ENCODE results near the gene GGT5.
"Not testable (repeated sequence)": the region's sequence is repeated elsewhere in the genome, so short reads cannot be mapped to it uniquely, and the experiment has no call there.

The GGT5 gene

DNA sequence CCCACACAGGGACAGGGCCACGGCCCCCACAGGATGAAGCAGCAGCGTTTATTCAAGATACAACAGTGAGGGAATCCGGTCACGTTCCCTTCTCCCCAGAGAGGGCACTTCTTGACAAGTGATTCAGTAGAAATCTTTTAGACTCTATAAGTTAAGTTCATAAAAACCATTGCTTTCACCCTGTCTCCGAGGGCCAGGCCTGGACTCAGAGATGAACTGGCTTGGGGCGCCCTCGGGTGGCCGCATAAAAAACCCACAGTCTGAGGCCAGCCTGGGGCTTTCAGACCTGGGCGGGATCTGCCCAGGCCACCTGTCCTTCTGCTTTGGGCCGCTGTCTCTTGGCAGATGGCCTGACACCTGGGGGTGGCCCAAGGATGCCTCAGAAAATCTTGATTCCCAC, 14.6 kb upstream of the GGT5 start:
- not testable (repeated sequence) for DNase-seq

DNA sequence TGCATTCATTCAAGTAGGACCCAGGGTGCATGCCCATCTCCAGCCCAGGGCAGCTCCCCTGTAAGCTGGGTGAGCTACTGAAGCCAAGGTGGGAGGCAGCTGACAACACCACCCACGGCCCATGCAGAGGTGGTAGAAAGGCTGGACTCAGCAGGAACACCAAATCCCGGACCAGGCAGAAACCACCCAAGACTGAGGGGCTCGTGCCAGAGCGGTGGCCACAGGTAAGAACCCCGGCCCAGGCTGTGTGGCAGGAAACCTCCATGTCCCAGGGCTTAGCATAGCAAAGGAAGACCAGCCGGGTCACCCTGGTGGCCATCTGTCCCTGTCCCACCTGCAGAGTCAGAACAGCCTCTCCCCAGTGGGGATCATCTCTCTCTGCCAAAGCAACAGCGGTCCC, 11.9 kb upstream of the GGT5 start:
- not testable (repeated sequence) for DNase-seq

DNA sequence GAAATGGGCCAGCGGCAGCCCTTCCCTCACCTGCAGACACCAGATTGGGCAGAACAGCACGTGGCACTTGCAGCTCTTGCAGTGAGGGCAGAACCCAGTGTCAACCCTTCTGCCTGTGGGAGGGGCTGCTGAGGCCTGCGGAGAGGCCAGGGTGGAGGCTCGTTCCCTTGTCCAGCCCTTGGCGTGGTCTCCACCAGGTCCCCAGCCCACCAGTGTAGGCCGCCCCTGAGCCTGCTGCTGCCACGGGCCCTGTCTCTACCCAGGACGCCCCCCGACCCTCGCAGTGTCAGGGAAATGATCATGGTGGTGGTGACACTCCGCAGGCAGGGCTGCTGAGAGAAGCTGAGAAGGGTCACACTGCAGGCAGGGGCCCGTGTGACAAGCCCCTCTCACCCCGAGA, 11.3 kb upstream of the GGT5 start:
- DNase-seq: not testable (repeated sequence)

GRCh38 chr22:24253126-24253525, 8.2 kb upstream of the GGT5 start:
- DNase-seq: not testable (repeated sequence)

DNA sequence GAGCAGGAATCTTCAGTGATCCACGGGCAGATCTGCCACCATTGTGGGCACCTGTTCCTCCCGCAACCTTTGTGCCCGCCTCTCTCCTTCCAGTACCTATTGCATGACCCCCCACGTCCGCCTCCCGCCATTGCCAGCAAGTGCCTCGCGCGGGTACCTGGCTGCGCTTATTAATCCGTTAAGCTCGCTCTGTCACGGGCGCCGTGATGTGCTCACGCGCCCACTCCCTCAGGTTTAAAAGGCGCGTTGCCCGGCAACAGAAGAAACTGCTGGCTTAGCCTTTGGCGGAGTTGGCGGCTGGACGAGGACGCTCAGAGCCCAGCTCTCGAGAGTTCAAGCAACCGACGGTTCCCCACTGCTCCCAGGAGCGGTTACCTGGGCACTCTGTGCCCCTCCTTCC, 6.4 kb upstream of the GGT5 start:
- not testable (repeated sequence) for DNase-seq

DNA sequence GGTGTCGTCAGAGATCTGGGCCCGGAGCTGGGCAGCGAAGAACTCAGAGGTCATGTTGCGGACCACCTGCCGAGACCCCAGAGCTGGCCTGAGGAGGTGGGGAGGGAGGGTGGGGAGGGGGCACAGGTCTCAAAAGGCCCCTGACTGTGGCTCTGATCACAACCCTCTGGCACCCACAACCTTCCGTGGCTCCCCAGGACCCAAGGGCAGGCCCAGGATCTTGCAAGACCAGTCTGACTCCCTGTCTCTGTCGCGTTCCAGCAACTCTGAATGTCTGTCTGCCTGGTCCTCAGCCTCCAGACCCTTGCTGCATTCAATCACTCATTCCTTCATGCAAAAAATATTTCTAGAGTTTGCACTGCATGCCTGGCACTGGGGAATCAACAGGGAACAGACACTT, 4.5 kb upstream of the GGT5 start:
- DNase-seq: not testable (repeated sequence)

DNA sequence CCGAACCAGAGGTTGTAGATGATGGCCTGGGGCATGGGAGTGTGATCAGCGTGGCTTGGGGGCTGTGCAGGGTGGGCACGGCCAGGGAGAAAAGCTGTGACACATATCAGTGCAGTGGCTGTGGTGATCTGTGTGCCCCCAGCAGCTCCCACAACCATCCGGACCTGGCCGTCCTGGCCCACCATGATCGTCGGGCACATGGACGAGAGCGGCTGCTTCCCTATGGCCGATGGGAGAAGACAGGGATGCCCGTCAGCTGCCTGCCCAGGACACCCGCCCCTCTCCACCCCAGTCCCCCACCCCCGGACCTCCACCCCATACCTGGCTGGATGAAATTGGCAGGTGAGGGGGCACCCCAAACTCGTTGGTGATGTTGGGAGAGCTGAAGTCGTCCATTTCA, 3.7 kb upstream of the GGT5 start:
- DNase-seq: not testable (repeated sequence)

DNA sequence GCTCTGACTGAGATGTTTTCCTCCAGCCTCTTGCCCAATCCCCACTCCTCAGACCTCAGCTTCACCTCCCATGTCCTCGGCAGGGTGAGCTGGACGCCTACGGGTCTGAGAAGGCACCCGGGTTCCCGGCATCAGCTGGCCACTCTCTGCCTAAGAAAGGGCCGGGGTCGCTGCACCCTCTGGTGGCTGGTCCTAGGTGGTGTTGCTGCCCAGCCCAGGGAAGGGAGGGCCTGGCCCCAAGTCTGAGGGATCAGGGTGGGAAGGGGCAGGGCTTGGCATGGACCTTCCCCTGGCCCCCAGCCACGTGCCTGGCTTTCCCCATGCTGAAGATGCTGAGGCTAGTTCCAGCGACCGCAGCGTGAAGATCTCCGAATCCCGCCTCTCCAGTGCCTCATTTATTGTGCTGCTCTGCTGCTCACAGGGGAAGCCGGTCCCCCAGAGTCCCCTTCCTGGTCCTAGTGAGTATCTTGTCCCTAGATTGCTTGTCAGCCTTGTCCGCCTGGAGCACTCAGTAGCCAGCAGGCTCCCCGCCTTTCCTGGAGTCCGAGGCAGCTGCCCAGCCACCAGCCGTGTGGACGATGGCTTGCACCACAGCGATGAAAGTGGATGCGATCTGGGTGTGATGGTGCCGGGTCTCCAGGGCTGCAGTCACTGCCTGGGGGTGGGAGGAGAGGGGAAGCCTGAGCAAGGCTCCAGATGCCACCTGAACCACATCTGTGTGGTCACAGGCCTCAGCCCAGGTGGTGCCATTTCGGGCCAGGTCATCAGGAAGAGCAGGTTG, 2.9 kb upstream of the GGT5 start:
- no peak for DNase-seq

- no peak for DNase-seq
These were observed 2.2 kb upstream of the GGT5 start for GRCh38 chr22:24247011-24247507.

DNA sequence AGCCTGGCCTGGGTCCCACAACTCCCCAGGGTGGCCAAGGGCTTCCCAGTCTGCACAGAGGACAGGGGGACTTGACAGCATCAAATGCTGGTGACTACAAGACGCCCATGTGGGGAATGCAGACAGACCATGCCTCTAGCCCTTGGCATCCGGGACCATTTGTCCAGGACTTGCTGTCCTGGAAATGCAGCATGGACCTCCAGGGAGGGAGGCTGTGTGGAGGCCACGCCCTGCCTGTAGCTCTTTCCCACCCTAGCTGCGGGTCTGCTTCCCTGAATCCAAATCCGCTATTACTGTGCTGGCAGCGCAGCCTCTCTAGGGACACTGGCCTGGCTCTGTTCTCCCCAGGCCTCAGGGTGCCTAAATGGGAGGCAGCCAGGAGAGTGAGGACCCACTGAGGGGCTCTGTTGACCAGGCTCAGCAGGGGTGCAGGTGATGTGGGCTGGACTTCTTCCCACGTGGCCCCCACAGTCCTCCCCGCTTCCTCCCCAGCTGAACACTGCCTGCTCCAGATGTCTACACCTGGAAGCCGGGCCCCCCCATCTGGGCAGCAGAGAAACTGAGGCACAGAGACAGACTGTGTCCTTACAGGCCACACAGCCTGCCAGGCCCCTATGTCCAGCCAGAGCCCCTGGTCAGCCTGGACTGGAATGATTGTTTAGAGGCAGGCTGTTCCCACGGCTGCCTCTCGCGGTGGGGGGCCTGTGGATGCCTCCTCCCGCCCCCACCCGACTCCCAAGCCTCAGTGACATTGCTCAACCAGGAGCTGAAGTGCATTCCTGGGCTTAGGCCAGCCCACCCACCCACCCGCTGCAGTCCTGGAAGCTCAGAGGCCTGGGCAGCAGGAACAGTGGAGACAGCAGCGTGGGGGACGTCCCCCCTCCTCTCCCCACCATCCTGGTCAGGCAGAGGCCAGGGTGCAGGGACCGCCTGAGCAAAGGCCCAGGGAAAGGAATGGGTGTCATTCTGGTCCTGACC, 991 bp upstream of the GGT5 start:
- not testable (repeated sequence) for DNase-seq

DNA sequence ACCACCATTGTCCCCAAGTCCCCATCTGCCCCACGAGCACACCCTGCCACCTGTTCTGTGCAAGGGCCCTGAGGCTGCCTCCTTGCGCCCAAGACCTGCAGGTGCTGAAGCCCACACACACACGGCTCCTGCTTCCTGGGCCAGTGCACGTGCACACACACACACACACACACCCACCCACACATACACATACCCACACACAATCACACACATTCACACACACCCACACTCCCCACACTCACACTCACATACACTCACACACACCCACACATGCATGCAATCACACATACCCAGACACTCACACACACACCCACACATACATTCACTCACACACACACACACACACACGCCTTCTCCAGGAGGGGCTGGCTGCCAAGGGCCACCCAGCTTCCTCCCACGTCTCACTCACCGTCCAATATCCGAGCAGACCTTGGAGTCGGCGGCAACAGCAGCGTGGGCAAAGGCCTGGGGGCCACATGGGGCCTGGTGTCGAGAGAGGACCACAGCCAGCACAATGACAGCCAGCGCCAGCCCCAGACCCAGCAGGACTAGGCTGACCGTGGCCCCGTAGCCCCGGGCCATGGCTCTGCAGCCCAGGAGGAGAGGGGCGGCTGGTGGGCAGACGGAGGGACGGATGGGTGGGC, 616 bp downstream of the GGT5 start:
- DNase-seq: no peak

GRCh38 chr22:24243417-24243816, 1.5 kb downstream of the GGT5 start:
- not testable (repeated sequence) for DNase-seq

DNA sequence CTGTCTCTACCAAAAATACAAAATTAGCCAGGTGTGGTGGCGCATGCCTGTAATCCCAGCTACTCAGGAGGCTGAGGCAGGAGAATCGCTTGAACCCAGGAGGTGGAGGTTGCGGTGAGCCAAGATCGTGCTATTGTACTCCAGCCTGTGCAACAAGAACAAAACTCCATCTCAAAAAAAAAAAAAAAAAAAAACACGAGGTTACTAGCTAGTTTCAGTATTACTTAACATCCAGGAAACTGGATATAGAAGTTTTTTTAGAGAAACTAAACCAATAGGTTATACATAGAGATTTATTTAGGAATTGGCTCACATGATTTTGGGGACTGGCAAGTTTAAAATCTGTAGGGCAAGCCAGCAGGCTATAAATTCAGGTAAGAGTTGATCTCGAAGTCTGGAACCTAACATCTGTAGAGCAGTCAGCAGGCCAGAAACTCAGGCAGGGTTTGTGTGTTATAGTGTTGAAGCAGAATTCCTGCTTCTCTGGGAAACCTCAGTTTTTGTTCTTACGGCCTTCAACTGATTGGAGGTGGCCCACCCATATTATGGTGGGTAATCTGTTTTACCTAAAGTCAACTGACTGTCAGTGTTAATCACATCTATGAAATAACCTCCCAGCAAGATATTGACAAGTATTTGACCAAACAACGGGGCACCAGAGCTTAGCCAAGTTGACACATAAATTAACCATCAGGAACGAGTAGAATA, 3.7 kb downstream of the GGT5 start:
- DNase-seq: not testable (repeated sequence)

DNA sequence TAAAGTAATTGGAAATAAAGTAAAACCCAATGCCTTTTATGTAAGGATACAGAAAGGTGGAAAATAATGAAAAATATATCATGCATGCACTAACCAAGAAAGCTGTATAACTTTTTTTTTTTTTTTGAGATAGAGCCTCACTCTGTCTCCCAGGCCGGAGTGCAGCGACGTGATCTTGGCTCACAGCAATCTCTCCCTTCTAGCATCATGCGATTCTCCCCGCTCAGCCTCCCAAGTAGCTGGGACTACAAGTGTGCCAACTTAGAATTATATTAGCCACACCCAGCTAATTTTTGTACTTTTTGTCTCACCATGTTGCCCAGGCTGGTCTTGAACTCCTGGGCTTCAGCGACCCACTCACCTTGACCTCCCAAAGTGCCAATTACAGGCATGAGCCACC, 4.5 kb downstream of the GGT5 start:
- no peak for DNase-seq

- DNase-seq: not testable (repeated sequence)
These were observed 6.7 kb downstream of the GGT5 start for GRCh38 chr22:24238101-24238694.

GRCh38 chr22:24236656-24237055, 8.2 kb downstream of the GGT5 start:
- no peak for DNase-seq

DNA sequence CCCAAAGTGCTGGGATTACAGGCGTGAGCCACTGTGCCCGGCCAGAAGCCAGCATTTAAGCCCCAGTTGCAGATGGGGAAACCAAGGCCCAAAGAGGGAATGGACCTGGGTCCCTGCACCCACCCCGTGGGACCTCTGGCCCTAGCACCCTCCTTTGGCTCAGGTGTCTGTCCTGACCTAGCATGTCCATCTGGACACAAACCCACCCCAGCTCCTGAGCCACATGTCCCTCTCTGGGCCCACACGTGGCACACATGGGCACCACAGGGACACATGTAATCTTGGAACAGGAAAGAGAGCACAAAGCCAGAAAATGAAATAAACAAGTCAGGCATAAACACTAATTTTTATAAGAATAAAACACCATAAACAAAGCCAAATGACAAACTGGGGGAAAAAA, 9.6 kb downstream of the GGT5 start:
- no peak for DNase-seq

DNA sequence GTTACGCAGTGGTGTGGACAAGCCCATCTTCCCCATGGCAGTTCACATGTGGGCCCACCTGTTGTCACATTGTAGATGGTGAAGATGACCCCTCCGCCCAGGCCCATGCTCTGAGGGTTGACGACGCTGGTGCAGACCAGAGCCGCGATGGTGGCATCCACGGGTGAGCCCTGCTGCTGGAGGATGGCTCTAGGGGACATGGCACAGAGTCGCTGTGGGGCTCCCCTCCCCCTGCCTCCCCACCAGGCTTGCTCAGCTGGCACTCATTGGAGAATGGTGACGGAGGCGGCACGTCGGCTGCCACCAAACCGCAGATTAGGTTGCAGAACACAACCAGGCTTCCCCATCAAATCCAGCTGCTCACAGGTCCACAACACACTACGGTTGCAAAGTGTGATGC, 11.1 kb downstream of the GGT5 start:
- no peak for DNase-seq

GRCh38 chr22:24233235-24233634, 11.6 kb downstream of the GGT5 start:
- no peak for DNase-seq

DNA sequence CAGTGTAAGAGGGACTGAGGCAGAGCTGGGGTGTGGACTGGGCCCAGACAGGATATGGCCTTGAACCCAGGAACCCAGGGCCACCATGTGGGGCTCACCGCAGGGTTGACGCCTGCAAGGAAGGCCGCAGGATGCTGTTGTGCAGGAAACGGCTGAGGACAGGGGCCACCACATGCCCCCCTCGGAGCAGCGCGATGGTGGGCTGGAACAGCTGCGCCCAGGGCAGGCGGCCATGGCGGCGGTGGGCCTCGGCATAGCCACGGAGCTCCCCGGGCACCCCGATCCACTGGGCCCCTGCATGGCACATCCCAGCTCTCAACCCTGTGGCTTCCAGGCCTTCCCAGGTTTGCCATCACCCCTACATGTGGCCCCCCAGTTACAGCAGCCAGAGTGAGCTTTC, 12.2 kb downstream of the GGT5 start:
- no peak for DNase-seq

DNA sequence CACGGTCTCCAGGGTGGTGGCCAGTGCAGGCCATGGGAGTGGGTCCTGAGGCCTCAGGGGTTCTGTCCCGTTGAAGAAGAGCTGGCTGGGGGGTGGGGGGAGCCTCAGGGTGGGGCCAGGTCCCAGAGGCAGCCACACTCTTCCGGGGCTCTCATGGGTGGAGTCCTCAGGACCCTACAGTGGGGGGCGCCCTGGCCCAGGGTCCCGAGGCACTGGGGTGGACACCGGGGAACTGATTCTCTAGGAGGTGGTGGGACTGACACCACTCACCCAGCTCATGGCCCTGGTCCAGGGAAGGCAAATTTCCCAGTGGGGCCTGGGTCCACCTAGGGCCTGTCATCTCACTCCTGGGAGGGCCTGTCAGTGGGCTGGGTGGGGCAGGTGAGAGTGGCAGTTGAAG, 12.8 kb downstream of the GGT5 start:
- no peak for DNase-seq

- DNase-seq: no peak
These were observed 13.2 kb downstream of the GGT5 start for GRCh38 chr22:24231706-24232105.

All from NCI-H2029 treated with DMSO at 0.1 percent for 48 hours (cell line).